Eye (tissue), 1 donor: ENCODE data around the gene PDE7B.

Experiments
- DNase-seq: peaks from one replicate; pipeline ENCODE4 v3.0.0-alpha.2; 2015

Gene PDE7B

GRCh38 chr6:135891710-135892109, 40.2 kb downstream of the PDE7B start:
- DNase-seq = no peak

GRCh38 chr6:135895231-135895911, 43.9 kb downstream of the PDE7B start:
- no peak for DNase-seq

- no peak for DNase-seq
Observed at GRCh38 chr6:135897087-135897486, 45.6 kb downstream of the PDE7B start.

- no peak for DNase-seq
Observed at GRCh38 chr6:135901774-135902524, 50.4 kb downstream of the PDE7B start.

- DNase-seq = no peak
Observed at GRCh38 chr6:135902756-135903331, 51.3 kb downstream of the PDE7B start.

- DNase-seq = no peak
Observed at GRCh38 chr6:135904666-135905065, 53.2 kb downstream of the PDE7B start.

- no peak for DNase-seq
Observed at GRCh38 chr6:135905604-135906300, 54.3 kb downstream of the PDE7B start.

GRCh38 chr6:135906542-135906941, 55.0 kb downstream of the PDE7B start:
- no peak for DNase-seq

- no peak for DNase-seq
Observed at GRCh38 chr6:135906972-135907465, 55.5 kb downstream of the PDE7B start.

GRCh38 chr6:135909737-135910387, 58.4 kb downstream of the PDE7B start:
- no peak for DNase-seq

GRCh38 chr6:135910790-135911618, 59.5 kb downstream of the PDE7B start:
- DNase-seq = no peak

GRCh38 chr6:135913785-135914184, 62.3 kb downstream of the PDE7B start:
- no peak for DNase-seq

GRCh38 chr6:135919026-135919425, 67.5 kb downstream of the PDE7B start:
- no peak for DNase-seq

GRCh38 chr6:135920689-135921088, 69.2 kb downstream of the PDE7B start:
- no peak for DNase-seq

GRCh38 chr6:135921188-135921587, 69.7 kb downstream of the PDE7B start:
- DNase-seq = no peak

GRCh38 chr6:135922174-135922573, 70.7 kb downstream of the PDE7B start:
- peak; percentile 66 for DNase-seq

GRCh38 chr6:135922746-135923145, 71.2 kb downstream of the PDE7B start:
- DNase-seq = peak; percentile 30

- no peak for DNase-seq
Observed at GRCh38 chr6:135932651-135933050, 81.2 kb downstream of the PDE7B start.

GRCh38 chr6:135935941-135936601, 84.6 kb downstream of the PDE7B start:
- DNase-seq = peak; percentile 49

GRCh38 chr6:135936606-135937005, 85.1 kb downstream of the PDE7B start:
- peak; percentile 58 for DNase-seq

GRCh38 chr6:135937106-135937505, 85.6 kb downstream of the PDE7B start:
- no peak for DNase-seq
